Measurements from ENCODE around the gene NUP85.
"Not testable (repeated sequence)": the region's sequence is repeated elsewhere in the genome, so short reads cannot be mapped to it uniquely, and the experiment has no call there.

Gene NUP85

GRCh38 chr17:75205037-75205792, at the start of gene NUP85:
TSS of gene NUP85 (plus strand) at chr17:75205679. CDS start at chr17:75205762, 83 bp downstream.
- in situ Hi-C loops (cut with MboI; ENCODE audit: low sequenced_read_pairs): no loop called here

- in situ Hi-C loops (cut with MboI; ENCODE audit: low sequenced_read_pairs): not testable (repeated sequence)
Observed at GRCh38 chr17:75158480-75158879, 47.0 kb upstream of the NUP85 start.

DNA sequence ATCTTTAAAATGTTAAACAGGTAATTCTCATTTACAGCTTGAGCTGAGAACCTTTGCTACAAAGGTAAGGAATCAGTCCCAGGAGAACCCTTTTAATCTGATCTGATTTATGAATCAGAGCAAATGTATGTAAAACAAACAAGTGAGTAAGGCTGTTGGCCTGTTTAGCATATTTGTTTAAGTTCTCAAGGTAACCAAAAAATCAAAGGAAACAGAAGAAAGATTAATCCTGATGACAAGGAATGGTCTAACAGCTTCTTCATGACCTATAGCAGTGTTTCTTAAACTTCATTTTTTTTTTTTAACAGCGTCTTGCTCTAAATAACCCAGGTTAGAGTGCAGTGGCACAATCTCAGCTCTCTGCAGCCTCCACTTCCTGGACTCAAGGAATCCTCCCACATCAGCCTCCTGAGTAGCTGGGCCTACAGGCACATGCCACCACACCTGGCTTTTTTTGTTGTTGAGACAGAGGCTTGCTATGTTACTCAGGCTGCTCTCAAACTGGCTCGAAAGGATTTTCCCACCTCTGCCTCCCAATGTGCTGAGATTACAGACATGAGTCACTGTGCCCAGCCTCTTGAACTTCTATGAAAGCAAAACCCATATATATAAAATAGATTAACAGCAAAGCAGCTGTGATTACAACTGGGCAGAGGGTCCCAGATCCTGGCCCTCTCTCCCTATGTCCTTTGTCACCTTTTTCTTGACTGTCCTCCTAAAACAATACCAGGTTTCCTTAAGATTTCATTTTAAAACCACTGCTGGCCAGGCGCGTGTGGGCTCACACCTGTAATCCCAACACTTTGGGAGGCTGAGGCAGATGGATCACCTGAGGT, 46.1 kb upstream of the NUP85 start:
- in situ Hi-C loops (cut with MboI; ENCODE audit: low sequenced_read_pairs): no loop called here

GRCh38 chr17:75160211-75160610, 45.3 kb upstream of the NUP85 start:
- in situ Hi-C loops (cut with MboI; ENCODE audit: low sequenced_read_pairs): no loop called here

- in situ Hi-C loops (cut with MboI; ENCODE audit: low sequenced_read_pairs): no loop called here
Observed at GRCh38 chr17:75163074-75163473, 42.4 kb upstream of the NUP85 start.

DNA sequence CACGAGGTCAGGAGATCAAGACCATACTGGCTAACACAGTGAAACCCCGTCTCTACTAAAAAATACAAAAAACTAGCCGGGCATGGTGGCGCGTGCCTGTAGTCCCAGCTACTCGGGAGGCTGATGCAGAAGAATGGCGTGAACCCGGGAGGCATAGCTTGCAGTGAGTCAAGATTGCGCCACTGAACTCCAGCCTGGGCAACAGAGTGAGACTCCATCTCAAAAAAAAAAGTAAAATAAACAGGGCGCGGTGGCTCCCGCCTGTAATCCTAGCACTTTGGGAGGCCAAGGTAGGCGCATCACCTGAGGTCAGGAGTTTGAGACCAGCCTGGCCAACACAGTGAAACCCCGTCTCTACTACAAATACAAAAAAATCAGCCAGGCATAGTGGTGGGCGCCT, 40.9 kb upstream of the NUP85 start:
- in situ Hi-C loops (cut with MboI; ENCODE audit: low sequenced_read_pairs): not testable (repeated sequence)

DNA sequence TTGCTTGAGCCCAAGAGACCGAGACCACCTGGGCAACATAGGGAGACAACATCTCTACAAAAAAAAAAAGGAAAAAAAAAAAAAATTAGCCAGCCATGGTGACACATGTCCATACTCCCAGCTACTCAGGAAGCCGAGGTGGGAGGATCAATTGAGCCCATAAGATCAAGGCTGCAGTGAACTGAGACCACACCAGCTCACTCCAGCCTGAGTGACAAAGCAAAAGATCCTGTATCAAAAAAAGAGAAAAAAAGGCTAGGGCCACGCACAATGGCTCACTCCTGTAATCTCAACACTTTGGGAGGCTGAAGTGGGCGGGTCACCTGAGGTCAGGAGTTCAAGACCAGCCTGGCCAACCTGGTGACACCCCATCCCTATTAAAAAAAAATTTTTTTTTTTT, 36.5 kb upstream of the NUP85 start:
- in situ Hi-C loops (cut with MboI; ENCODE audit: low sequenced_read_pairs): no loop called here

- in situ Hi-C loops (cut with MboI; ENCODE audit: low sequenced_read_pairs): no loop called here
Observed at GRCh38 chr17:75173526-75173925, 32.0 kb upstream of the NUP85 start.

GRCh38 chr17:75174996-75175395, 30.5 kb upstream of the NUP85 start:
- in situ Hi-C loops (cut with MboI; ENCODE audit: low sequenced_read_pairs): no loop called here

- in situ Hi-C loops (cut with MboI; ENCODE audit: low sequenced_read_pairs): no loop called here
Observed at GRCh38 chr17:75176625-75177024, 28.9 kb upstream of the NUP85 start.

DNA sequence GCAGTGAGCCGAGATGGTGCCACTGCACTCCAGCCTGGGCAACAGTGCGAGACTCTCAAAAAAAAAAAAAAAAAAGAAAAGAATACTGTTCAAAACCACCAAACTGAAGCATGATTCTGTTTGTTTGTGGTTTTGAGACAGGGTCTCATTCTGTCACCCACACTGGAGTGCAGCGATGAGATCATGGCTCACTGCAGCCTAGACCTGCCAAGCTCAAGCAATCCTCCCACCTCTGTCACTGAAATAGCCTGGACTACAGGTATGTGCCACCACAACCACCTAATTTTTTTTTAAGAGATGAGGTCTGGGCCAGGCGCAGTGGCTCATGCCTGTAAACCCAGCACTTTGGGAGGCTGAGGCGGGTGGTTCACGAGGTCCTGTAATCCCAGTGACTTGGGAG, 27.0 kb upstream of the NUP85 start:
- in situ Hi-C loops (cut with MboI; ENCODE audit: low sequenced_read_pairs): no loop called here

DNA sequence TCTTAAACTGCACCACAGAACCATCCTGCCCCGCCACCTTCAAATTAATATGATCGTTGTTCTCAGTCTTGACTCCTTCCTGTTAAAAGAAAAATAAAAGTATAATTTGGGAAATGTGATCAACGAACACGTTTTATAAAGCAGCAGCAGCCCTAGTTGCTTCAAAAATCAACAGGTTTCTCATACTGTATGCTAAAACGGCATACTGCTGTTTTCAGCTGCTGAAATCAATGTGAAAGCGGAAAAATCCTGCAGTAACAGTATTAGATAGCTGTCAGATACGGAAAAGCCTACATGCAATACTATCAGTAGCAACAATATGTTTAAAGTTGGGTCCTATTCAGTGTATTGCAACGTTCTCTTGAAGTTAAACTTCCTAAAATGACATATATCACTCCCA, 24.4 kb upstream of the NUP85 start:
- in situ Hi-C loops (cut with MboI; ENCODE audit: low sequenced_read_pairs): no loop called here

DNA sequence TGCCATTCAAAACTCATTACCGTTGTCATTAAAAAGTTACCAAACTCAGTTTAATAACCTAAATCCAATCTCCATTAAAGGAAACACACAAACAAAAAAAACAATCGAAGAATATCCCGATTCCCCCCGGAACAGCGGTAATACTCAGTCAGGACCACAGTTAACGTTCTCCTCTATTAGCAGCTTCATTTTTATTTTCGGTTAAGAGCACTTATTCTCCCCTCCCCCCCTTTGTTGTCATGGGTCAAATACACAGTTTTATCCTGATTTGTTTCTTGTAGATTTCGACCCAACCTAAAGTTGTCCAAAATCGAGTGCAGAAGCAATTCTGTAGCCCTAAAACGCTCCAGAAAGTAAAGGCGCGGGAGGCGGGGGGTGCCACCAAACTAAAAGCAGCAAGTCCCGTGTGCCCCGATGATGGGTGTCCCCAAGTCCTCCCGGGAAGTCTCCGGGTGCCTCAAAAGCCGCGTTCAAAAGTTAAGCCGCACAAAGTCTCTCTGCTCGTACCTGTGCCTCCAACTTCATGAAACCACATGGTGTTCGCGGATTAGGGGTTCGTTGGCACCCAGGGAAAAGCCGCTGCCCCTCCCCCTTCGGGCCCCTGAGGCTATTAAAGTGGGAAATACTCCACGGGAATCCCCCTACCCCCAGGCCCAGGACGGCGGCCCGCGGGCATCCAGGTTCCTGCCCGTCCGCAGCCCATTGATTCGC, 23.7 kb upstream of the NUP85 start:
- in situ Hi-C loops (cut with MboI; ENCODE audit: low sequenced_read_pairs): no loop called here

- in situ Hi-C loops (cut with MboI; ENCODE audit: low sequenced_read_pairs): no loop called here
Observed at GRCh38 chr17:75182319-75182568, 23.2 kb upstream of the NUP85 start.

DNA sequence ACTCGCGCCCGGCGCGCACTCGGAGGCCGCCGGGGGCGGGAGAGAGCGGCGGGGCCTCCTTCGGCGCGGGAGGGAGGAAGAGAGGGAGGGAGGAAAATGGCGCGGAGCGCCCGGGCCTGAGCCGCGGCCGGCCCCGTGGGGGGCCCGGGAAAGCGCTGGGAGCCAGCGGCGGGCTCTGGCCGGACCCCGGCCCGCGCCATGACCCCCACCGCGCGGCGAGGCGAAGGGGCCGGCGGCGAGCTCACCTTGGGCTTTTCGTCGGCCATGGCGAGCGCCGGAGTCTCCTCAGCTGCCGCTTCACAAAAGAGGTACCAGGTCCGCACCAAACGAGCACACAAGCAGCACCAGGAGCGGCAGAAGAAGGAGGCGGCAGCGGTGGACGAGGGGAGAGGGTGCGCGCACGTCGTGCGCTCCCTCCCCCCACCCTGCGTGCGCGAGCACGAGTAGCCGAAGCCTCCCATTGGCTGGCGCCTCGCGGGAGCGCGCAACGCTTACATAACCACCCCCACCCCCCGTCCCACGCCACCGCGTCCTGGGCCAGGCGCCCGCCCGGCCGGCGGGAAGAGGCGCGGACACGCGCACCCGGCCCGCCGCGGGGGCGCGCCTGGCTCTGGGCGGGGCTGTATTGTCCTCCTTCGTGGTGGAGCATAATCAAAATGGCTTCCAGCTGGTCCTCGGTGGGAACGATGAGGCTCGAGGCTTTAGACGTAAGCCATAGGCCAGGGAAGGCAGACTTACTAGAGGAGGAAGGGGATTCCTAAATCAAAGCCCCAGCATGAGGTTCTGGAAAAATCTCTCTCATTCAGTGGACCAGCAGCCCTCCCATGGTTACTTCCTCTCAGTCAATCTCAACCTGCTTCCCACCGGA, 22.7 kb upstream of the NUP85 start, which contains the start of gene SUMO2:
Gene SUMO2 (minus strand): TSS at position 391 of the 868 bp plus-strand sequence. CDS start 125 bp downstream, at position 266.
- in situ Hi-C loops (cut with MboI; ENCODE audit: low sequenced_read_pairs): no loop called here

- in situ Hi-C loops (cut with MboI; ENCODE audit: low sequenced_read_pairs): no loop called here
Observed at GRCh38 chr17:75183999-75184884, 21.2 kb upstream of the NUP85 start.

- in situ Hi-C loops (cut with MboI; ENCODE audit: low sequenced_read_pairs): no loop called here
Observed at GRCh38 chr17:75188614-75189013, 16.9 kb upstream of the NUP85 start.

DNA sequence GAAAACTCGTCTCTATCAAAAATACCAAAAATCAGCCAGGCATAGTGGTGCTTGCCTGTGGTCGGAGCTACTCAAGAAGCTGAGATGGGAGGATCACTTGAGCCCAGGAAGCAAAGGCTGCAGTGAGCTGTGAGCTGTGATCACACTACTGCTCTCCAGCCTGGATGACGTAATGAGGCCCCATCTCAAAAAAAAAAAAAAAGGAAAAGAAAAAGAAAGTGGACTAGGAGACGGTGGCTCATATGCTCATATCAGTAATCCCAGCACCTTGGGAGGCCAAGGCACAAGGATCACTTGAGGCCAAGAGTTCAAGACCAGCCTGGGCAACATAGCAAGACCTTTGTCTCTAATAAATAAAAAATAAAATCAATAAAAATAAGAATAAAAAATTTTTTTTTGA, 13.9 kb upstream of the NUP85 start:
- in situ Hi-C loops (cut with MboI; ENCODE audit: low sequenced_read_pairs): no loop called here

GRCh38 chr17:75194879-75195278, 10.6 kb upstream of the NUP85 start:
- in situ Hi-C loops (cut with MboI; ENCODE audit: low sequenced_read_pairs): no loop called here

Measured in hTERT RPE-1 (cell line).